ENCODE measurements around the gene MUC20.
"Not testable (repeated sequence)": the region's sequence is repeated elsewhere in the genome, so short reads cannot be mapped to it uniquely, and the experiment has no call there.

DNA sequence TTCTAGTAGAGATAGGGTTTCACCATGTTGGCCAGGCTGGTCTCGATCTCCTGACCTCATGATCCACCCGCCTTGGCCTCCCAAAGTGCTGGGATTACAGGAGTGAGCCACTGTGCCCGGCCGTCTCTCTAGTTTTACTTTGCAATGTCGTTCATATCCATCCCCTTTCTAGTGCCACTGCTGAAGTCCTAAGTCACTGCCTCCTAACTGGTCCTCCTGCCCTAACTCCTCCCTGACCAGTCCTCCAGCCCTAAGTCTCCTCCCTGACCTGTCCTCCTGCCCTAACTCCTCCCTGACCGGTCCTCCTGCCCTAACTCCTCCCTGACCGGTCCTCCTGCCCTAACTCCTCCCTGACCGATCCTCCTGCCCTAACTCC, 8.3 kb upstream of the MUC20 start:
- not testable (repeated sequence) for TF ChIP-seq YY1 (IDR thresholded peaks at IDR 0.05; ENCODE audit: insufficient read depth, insufficient read length); ZNF274 (IDR thresholded peaks at IDR 0.05; ENCODE audit: low read depth, low read length); SUZ12 (IDR thresholded peaks at IDR 0.05; ENCODE audit: extremely low read depth, insufficient read depth, insufficient read length)

All from NT2/D1 (cell line).